Activated CD4-positive, alpha-beta T cell treated with anti-CD3 and anti-CD28 coated beads, Interleukin-2, amount 50 U/mL, for 24 hours (primary cell): ENCODE data around the gene USP14.

Experiments
- DNase-seq, 2 donors: peaks; one replicate each; pipeline ENCODE4 v3.0.0-alpha.2; 2020; ENCODE audit warnings: low read depth in 1 of 2, low spot score in 1 of 2

Gene USP14

GRCh38 chr18:225745-226144 is 67.4 kb downstream of the USP14 start:
- DNase-seq: no peak

- no peak for DNase-seq
Observed at GRCh38 chr18:227374-227773, 69.0 kb downstream of the USP14 start.

- no peak for DNase-seq
Observed at GRCh38 chr18:227902-228301, 69.5 kb downstream of the USP14 start.

- DNase-seq: no peak
Observed at GRCh38 chr18:228586-228985, 70.2 kb downstream of the USP14 start.

- DNase-seq: no peak
Observed at GRCh38 chr18:231563-231962, 73.2 kb downstream of the USP14 start.

- DNase-seq: no peak
Observed at GRCh38 chr18:240175-240574, 81.8 kb downstream of the USP14 start.

DNA sequence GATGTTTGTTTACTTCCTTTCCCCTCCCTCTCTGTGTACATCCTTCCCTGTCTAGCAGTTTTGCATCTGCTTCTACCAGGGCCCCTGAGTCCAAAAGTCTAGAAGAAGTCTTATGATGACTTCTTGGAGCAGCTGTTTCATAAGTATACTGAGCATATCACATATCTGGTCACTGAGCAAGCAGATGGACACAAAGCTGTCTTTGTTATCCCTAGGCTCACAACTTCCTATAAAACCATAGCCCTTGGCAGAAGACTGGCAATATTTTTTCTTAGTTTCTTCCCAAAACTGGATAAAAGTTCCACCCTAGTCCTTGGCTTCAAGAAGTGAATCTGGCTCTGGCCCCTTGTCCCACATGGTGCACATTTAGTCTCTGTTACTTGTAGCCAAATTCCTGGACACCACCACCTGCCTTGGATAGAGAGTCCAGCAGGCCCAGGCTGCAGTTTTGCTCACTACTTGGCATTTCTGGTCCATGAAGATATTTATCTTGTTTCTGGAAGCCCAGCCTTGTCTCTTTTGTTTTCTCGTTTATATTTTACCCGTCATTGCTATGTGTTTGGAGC is 87.0 kb downstream of the USP14 start:
- DNase-seq: no peak

DNA sequence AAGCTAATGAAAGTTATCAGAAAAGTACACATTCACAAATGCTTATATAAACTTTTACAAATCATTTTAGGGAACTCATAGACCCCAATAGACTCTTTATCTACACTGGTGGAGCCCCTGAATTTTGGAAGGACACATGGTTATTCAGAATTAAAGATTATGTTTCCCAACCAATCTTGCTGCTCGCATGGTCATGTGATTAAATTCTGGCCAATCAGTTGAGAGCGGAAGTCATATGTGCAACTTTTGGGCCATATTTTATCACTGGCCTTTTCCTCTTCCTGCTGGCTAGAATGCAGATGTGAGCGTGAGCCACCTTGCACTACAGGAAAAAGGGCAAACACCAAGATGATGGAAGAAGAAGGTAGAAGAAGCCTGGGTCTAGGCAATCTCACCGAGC is 89.7 kb downstream of the USP14 start:
- DNase-seq: no peak

DNA sequence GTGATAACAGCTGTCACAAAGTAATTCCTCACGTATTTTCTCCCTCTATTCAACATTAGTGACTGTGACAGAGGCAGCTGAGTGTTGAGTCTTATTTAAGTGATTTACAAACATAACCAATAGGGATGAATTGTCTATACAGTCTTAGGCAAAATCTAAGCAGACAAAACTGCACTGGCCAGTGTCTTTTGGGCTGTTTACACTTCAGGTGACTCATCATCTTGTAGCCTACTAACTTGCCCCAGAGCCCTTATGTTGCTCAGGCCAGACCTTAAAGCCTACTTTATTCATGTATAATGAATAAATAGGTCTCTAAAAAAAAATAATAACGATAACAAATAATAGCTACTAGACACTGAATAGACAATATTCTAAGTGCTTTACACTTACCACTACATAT is 92.3 kb downstream of the USP14 start:
- DNase-seq: no peak

- no peak for DNase-seq
Observed at GRCh38 chr18:251572-251971, 93.2 kb downstream of the USP14 start.

DNA sequence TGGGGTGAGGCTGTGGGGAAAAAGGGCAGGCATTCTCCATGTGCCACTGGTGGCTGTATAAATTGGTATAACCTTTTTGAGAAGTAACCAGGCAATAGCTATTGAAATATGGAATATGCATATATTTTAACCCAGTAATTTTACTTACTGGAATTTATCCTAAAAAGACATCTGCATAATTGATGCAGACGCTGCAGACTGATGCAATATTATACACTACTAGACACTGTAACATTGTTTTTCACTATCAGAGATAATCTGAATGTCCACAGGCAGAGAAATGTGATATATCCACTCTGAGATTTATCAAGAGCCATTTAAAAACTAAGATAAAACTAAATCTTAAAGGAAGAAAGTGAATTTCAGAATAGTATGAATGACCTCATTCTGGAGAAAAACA is 94.8 kb downstream of the USP14 start:
- DNase-seq: no peak

- no peak for DNase-seq
Observed at GRCh38 chr18:255171-255570, 96.8 kb downstream of the USP14 start.

- no peak for DNase-seq
Observed at GRCh38 chr18:260547-260946, 102.2 kb downstream of the USP14 start.

DNA sequence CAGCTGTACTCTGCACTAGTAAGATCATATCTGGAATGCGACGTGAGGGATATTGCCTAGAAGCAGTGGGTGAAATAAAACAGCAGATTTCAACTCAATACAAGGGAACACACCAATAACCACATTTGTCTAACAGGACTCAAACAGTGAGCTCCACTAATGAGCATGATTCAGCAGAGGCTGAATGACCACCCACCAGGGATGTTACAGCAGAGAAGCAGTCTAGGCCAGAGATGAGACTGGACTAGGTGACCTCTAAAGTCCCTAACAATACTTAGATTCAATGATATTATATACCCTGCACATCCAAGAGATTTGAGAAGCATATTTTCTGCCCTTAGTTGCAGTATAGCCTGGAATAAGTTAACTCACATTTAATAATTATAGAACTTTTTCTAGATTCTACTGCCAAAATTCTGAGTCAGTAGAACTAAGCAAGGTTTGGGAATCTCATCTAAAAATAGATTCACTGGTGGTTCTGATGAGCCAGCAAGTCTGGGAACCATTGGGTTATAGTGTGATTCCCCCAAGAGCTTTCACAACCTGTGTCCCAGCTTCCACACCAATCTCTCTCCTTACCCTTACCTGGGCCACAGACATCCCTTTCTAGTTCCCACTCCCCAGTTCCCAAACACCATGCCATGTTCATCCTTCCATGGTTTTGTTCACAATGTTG is 103.2 kb downstream of the USP14 start:
- no peak for DNase-seq
